Endodermal cell (in vitro differentiated cells): Measurements from ENCODE around the gene PCNX1. TPM values are rescaled to one million over a fixed set of nuclear protein-coding genes. Genes with fewer than 3 reads are reported as not detected.
"Not testable (repeated sequence)": the region's sequence is repeated elsewhere in the genome, so short reads cannot be mapped to it uniquely, and the experiment has no call there.

Experiments used
- DNase-seq: peaks from one replicate; pipeline ENCODE4 v3.0.0-alpha.2; 2017
- H3K27ac ChIP-seq: 2 replicates; pipeline ENCODE4 v1.5.1; 2013; ENCODE audit warnings: mild to moderate bottlenecking, low read depth, low read length, moderate library complexity
- H3K27me3 ChIP-seq: 2 replicates; pipeline ENCODE4 v1.6.1; 2013; ENCODE audit warnings: mild to moderate bottlenecking, low read length, moderate library complexity; ENCODE audit not compliant: insufficient read depth, control insufficient read depth, poor library complexity, severe bottlenecking
- H3K36me3 ChIP-seq: 2 replicates; pipeline ENCODE4 v1.7.0; 2013; ENCODE audit warnings: mild to moderate bottlenecking, low read length, moderate library complexity; ENCODE audit not compliant: control insufficient read depth, insufficient read depth
- H3K4me1 ChIP-seq: one replicate; pipeline ENCODE4 v1.7.0; 2013; ENCODE audit warnings: low read length; ENCODE audit not compliant: control insufficient read depth, insufficient read depth
- H3K4me3 ChIP-seq: 2 replicates; pipeline ENCODE4 v1.5.1; 2013; ENCODE audit warnings: mild to moderate bottlenecking, low read length, moderate library complexity
- H3K9ac ChIP-seq: 2 replicates; pipeline ENCODE4 v1.6.1; 2013; ENCODE audit warnings: mild to moderate bottlenecking, low read length, moderate library complexity; ENCODE audit not compliant: poor library complexity, severe bottlenecking; ENCODE audit errors: extremely low read depth
- H3K9me3 ChIP-seq: 2 replicates; pipeline ENCODE4 v1.6.1; 2013; ENCODE audit warnings: mild to moderate bottlenecking, low read length, moderate library complexity; ENCODE audit not compliant: control insufficient read depth
- H3K27ac Mint-ChIP-seq: 2 replicates; pipeline ENCODE4 v1.8.0; 2020; ENCODE audit warnings: mixed read lengths
- H3K27me3 Mint-ChIP-seq: 2 replicates; pipeline ENCODE4 v1.8.0; 2021; ENCODE audit warnings: mild to moderate bottlenecking, mixed read lengths; ENCODE audit not compliant: insufficient read depth
- H3K36me3 Mint-ChIP-seq: 2 replicates; pipeline ENCODE4 v1.8.0; 2020; ENCODE audit warnings: low read depth, mixed read lengths
- H3K4me1 Mint-ChIP-seq: 2 replicates; pipeline ENCODE4 v1.8.0; 2020; ENCODE audit warnings: mixed read lengths
- H3K4me3 Mint-ChIP-seq: 2 replicates; pipeline ENCODE4 v1.8.0; 2020; ENCODE audit warnings: mild to moderate bottlenecking, moderate library complexity, mixed read lengths
- H3K9me3 Mint-ChIP-seq: 2 replicates; pipeline ENCODE4 v1.8.0; 2020; ENCODE audit warnings: mild to moderate bottlenecking, mixed read lengths
- WGBS, 2 experiments: methylation state at CpG; one replicate each; pipeline versions ENCODE4 v1.1.5 to v1.1.7; 2013; ENCODE audit warnings: missing lambda C conversion rate in 2 of 2, mixed read lengths in 1 of 2; ENCODE audit not compliant: insufficient coverage in 1 of 2, insufficient read length in 1 of 2; 5-methylcytosine and 5-hydroxymethylcytosine counted together
- total RNA-seq, 2 donors: library from RNA; stranded (reverse); fragmentation: NEBNext Ultra II Directional in 1 of 2; extraction: Animal tissue kit (Norgen Biotek cat#: 25700) in 1 of 2; gene quantifications; 2 replicates in 1 of 2; 3 replicates in 1 of 2; pipeline ENCODE4 v1.2.1, GENCODE V29; 2021
- TF ChIP-seq, protein P1 (sequence below): fragments of 200-600 bp; sonication (generic); conservative IDR thresholded peaks from 2 replicates; pipeline ENCODE4 v1.5.0; 2021; ENCODE audit warnings: antibody characterized with exemption, mild to moderate bottlenecking

Gene PCNX1
- total RNA-seq, 2 donors from 2014 or later: 68.2 TPM

DNA sequence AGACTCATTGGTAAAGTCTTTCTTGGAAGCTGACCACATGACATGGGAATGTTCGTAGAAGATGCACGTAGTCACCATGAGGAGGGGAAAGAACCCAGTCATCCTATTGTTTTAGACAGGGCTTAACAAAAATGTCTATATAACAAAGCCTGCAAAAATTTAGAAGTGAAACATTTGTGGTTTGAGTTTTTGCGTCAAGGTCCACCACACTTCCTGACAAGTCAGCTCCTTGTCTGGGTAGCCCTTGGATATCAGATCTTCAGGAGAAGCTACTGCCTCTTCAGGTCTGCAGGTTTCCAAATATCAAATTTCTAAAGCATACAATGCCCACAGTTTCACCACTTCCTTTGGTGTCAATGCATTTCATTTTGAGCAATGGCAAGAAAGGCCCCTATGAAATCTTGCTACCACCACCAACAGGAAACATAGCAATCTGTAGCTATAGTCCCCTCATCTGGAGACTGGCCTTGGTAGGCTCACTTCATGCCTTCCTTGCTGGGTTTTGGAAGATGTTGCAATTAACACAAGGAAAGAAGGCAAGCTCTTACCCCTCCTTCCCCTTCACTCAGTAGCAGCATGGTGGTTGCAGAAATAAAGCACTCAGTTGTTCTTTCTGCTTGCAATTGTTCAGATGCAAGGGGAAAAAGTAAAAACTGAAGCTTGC lies 235.2 kb downstream of the PCNX1 start:
- DNase-seq: no peak
- Histone ChIP-seq H3K9ac (no peak overlapping the region), H3K27ac (no peak overlapping the region), H3K27me3 (no peaks in the 10 kb centered on the region), H3K9me3 (peaks cover 14% of the 10 kb centered on the region), H3K4me1 (no peaks in the 10 kb centered on the region), H3K36me3 (no peaks in the 10 kb centered on the region), H3K4me3 (no peak overlapping the region)
- WGBS, 2 experiments: 98 to 100% methylated on average over 2 to 3 of the region's 3 CpGs
- H3K27me3 Mint-ChIP-seq: no peaks in the 10 kb centered on the region
- no peaks in the 10 kb centered on the region for H3K36me3 Mint-ChIP-seq
- TF ChIP-seq, protein P1, sequence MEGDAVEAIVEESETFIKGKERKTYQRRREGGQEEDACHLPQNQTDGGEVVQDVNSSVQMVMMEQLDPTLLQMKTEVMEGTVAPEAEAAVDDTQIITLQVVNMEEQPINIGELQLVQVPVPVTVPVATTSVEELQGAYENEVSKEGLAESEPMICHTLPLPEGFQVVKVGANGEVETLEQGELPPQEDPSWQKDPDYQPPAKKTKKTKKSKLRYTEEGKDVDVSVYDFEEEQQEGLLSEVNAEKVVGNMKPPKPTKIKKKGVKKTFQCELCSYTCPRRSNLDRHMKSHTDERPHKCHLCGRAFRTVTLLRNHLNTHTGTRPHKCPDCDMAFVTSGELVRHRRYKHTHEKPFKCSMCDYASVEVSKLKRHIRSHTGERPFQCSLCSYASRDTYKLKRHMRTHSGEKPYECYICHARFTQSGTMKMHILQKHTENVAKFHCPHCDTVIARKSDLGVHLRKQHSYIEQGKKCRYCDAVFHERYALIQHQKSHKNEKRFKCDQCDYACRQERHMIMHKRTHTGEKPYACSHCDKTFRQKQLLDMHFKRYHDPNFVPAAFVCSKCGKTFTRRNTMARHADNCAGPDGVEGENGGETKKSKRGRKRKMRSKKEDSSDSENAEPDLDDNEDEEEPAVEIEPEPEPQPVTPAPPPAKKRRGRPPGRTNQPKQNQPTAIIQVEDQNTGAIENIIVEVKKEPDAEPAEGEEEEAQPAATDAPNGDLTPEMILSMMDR: no peak
- H3K9me3 Mint-ChIP-seq: peaks cover 18% of the 10 kb centered on the region
- no peak overlapping the region for H3K4me3 Mint-ChIP-seq
- no peak overlapping the region for H3K27ac Mint-ChIP-seq
- peaks cover 19% of the 10 kb centered on the region for H3K4me1 Mint-ChIP-seq

DNA sequence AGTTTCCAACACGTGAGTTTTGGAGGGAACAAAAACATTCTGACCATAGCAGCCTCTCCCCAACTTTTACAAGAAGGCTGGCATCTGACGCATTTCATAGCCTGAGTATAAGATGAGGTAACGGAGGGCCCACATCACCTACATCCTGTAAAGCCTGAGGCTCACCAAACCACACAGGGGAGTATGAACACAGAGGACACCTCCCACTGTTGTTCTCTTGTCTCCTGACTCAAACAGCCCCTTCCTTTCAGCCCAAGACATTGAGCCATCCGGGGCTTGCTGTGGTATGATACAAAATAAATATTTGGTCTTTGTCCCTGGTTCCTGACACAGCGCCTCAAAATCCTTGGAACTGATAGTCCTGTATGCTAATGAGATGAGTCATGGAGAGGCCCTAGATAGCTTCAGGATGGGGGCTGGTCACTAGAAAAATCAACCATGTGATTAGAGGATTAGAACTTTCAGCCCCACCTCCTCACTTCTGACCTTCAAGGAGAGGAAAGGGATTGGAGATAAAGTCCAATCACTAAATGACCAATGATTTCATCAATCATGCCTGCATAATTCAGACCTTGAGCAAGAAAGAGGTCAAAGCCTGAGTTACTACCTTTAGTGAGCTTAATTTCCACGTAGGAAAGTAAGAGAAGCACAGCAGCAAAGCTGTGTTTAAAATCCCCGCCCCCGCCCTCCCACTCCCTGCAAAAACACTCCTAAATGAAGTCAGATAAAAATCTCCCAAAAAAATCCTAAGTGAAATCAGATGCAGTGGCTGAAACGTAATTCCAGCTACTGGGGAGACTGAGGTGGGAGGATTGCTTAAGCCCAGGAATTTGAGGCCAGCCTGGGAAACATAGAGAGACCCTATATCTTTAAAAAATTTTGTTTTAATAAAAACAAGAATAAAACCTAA lies 236.4 kb downstream of the PCNX1 start:
- peaks cover 11% of the 10 kb centered on the region for H3K9me3 ChIP-seq
- no peaks in the 10 kb centered on the region for H3K27me3 ChIP-seq
- no peak overlapping the region for H3K9ac ChIP-seq
- 81 to 82% methylated on average over 4 to 9 of the region's 9 CpGs for WGBS, 2 experiments
- no peaks in the 10 kb centered on the region for H3K36me3 ChIP-seq
- no peak overlapping the region for H3K4me3 ChIP-seq
- DNase-seq: no peak
- Mint-ChIP-seq H3K27ac (peak overlapping the region; percentile 72), H3K27me3 (no peaks in the 10 kb centered on the region), H3K36me3 (no peaks in the 10 kb centered on the region), H3K4me3 (no peak overlapping the region), H3K4me1 (peaks cover 18% of the 10 kb centered on the region), H3K9me3 (peaks cover 27% of the 10 kb centered on the region)
- TF ChIP-seq, protein P1: no peak
- no peaks in the 10 kb centered on the region for H3K4me1 ChIP-seq
- no peak overlapping the region for H3K27ac ChIP-seq

DNA sequence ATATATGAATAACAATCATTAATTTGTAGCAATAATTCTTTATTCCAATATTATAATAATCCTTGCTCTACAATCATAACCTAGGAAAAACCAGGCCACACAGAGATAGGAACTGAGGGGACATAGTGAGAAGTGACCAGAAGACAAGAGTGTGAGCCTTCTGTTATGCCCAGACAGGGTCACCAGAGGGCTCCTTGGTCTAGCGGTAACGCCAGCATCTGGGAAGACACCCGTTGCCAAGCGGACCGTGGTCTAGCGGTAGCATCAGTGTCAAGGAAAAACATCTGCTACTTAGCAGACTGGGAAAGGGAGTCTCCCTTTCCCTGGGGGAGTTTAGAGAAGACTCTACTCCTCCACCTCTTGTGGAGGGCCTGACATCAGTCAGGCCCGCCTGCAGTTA lies 240.1 kb downstream of the PCNX1 start:
- H3K4me1 Mint-ChIP-seq, H3K27ac ChIP-seq, H3K4me3 ChIP-seq, H3K27me3 ChIP-seq, H3K36me3 ChIP-seq, H3K27me3 Mint-ChIP-seq, H3K9ac ChIP-seq, H3K4me3 Mint-ChIP-seq, H3K4me1 ChIP-seq, H3K27ac Mint-ChIP-seq, DNase-seq, H3K36me3 Mint-ChIP-seq: not testable (repeated sequence)
- TF ChIP-seq, protein P1: peak; percentile 51
- peaks cover 45% of the 10 kb centered on the region for H3K9me3 ChIP-seq
- H3K9me3 Mint-ChIP-seq: peaks cover 63% of the 10 kb centered on the region
- 85% methylated on average over 7 of the region's 7 CpGs; no CpG with 5 or more reads in 1 of the 2 experiments for WGBS, 2 experiments
